ENCODE data around the gene MDGA2. TPM values are rescaled to one million over a fixed set of nuclear protein-coding genes. Genes with fewer than 3 reads are reported as not detected.
"Not testable (repeated sequence)": the region's sequence is repeated elsewhere in the genome, so short reads cannot be mapped to it uniquely, and the experiment has no call there.

MDGA2 gene
- total RNA-seq, 2 donors from 2014 or later: not detected

- DNase-seq (no peak), ATAC-seq (no peak)
- Histone ChIP-seq H3K27ac (no peak overlapping the region), H3K4me1 (no peaks in the 10 kb centered on the region), H3K27me3 (no peaks in the 10 kb centered on the region), H3K36me3 (replicated peaks in 1 of 2; ENCODE audit: insufficient read depth in 1 of 2, low read depth in 2 of 2) (no peaks in the 10 kb centered on the region), H3K9me3 (no peaks in the 10 kb centered on the region), H3K4me3 (no peak overlapping the region)
- intact Hi-C loops (cut with DNase I): no loop called here
- TF ChIP-seq POLR2A (IDR thresholded peaks at IDR 0.05): no peak
- TF ChIP-seq, protein P1, sequence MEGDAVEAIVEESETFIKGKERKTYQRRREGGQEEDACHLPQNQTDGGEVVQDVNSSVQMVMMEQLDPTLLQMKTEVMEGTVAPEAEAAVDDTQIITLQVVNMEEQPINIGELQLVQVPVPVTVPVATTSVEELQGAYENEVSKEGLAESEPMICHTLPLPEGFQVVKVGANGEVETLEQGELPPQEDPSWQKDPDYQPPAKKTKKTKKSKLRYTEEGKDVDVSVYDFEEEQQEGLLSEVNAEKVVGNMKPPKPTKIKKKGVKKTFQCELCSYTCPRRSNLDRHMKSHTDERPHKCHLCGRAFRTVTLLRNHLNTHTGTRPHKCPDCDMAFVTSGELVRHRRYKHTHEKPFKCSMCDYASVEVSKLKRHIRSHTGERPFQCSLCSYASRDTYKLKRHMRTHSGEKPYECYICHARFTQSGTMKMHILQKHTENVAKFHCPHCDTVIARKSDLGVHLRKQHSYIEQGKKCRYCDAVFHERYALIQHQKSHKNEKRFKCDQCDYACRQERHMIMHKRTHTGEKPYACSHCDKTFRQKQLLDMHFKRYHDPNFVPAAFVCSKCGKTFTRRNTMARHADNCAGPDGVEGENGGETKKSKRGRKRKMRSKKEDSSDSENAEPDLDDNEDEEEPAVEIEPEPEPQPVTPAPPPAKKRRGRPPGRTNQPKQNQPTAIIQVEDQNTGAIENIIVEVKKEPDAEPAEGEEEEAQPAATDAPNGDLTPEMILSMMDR (IDR thresholded peaks at IDR 0.05): no peak
- 18 to 39% methylated on average over 1 of the region's 1 CpG for WGBS, 2 donors
Observed at GRCh38 chr14:47246367-47246766, 429.0 kb downstream of the MDGA2 start.

GRCh38 chr14:47242579-47242978 is 432.8 kb downstream of the MDGA2 start:
- H3K9me3 ChIP-seq; H3K4me3 ChIP-seq; intact Hi-C loops (cut with DNase I); H3K36me3 ChIP-seq (replicated peaks in 1 of 2; ENCODE audit: insufficient read depth in 1 of 2, low read depth in 2 of 2); ATAC-seq; H3K27me3 ChIP-seq; DNase-seq; H3K4me1 ChIP-seq; H3K27ac ChIP-seq: not testable (repeated sequence)
- WGBS, 2 donors: 79 to 87% methylated on average over 5 to 18 of the region's 18 CpGs

GRCh38 chr14:47240748-47241437 is 434.5 kb downstream of the MDGA2 start:
- Histone ChIP-seq H3K36me3 (replicated peaks in 1 of 2; ENCODE audit: insufficient read depth in 1 of 2, low read depth in 2 of 2) (no peaks in the 10 kb centered on the region), H3K4me1 (no peaks in the 10 kb centered on the region), H3K9me3 (no peaks in the 10 kb centered on the region), H3K27ac (no peak overlapping the region), H3K27me3 (no peaks in the 10 kb centered on the region), H3K4me3 (no peak overlapping the region)
- DNase-seq: no peak
- 22 to 28% methylated on average over 1 of the region's 1 CpG for WGBS, 2 donors
- intact Hi-C loops (cut with DNase I): no loop called here
- TF ChIP-seq, protein P1 (IDR thresholded peaks at IDR 0.05): no peak
- TF ChIP-seq POLR2A (IDR thresholded peaks at IDR 0.05): no peak
- ATAC-seq: no peak

DNA sequence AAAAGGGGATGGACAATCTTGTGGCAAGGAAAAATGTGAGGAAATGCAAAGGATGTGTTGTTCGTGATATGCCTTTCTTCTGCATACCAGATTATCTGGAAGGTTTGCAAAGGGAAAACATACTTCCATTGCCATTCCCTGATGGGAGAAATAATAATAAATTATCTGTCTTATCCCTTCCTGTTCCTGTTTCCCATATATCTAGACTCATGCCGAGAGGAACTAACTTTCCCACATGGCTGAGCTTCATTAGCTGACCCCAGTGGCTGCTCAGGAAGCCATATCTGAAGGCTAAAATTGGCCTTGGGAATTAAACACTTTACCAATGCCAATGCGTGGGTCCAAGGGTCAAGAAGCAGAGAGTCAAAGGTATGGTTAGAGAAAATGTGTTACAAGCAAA is 439.8 kb downstream of the MDGA2 start:
- H3K9me3 ChIP-seq: no peaks in the 10 kb centered on the region
- no peaks in the 10 kb centered on the region for H3K36me3 ChIP-seq (replicated peaks in 1 of 2; ENCODE audit: insufficient read depth in 1 of 2, low read depth in 2 of 2)
- TF ChIP-seq, protein P1 (IDR thresholded peaks at IDR 0.05): no peak
- TF ChIP-seq POLR2A (IDR thresholded peaks at IDR 0.05): no peak
- DNase-seq: no peak
- ATAC-seq: no peak
- H3K4me1 ChIP-seq: no peaks in the 10 kb centered on the region
- H3K4me3 ChIP-seq: no peak overlapping the region
- no peaks in the 10 kb centered on the region for H3K27me3 ChIP-seq
- intact Hi-C loops (cut with DNase I): no loop called here
- H3K27ac ChIP-seq: no peak overlapping the region
- WGBS, 2 donors: 44 to 54% methylated on average over 3 of the region's 3 CpGs

GRCh38 chr14:47226877-47227520 is 448.4 kb downstream of the MDGA2 start:
- Histone ChIP-seq H3K27me3 (no peaks in the 10 kb centered on the region), H3K4me1 (no peaks in the 10 kb centered on the region), H3K4me3 (no peak overlapping the region), H3K9me3 (no peaks in the 10 kb centered on the region), H3K27ac (no peak overlapping the region), H3K36me3 (replicated peaks in 1 of 2; ENCODE audit: insufficient read depth in 1 of 2, low read depth in 2 of 2) (no peaks in the 10 kb centered on the region)
- DNase-seq: no peak
- 20 to 38% methylated on average over 5 of the region's 5 CpGs for WGBS, 2 donors
- no peak for ATAC-seq
- no peak for TF ChIP-seq POLR2A (IDR thresholded peaks at IDR 0.05)
- TF ChIP-seq, protein P1 (IDR thresholded peaks at IDR 0.05): no peak
- intact Hi-C loops (cut with DNase I): no loop called here
